CD4-positive, alpha-beta T cell treated with Interleukin-21 for 1 hour (primary cell): ENCODE data around the gene ZSCAN12.

Experiments used
- DNase-seq: peaks from one replicate; pipeline ENCODE4 v3.0.0-alpha.2; 2020

Gene ZSCAN12

DNA sequence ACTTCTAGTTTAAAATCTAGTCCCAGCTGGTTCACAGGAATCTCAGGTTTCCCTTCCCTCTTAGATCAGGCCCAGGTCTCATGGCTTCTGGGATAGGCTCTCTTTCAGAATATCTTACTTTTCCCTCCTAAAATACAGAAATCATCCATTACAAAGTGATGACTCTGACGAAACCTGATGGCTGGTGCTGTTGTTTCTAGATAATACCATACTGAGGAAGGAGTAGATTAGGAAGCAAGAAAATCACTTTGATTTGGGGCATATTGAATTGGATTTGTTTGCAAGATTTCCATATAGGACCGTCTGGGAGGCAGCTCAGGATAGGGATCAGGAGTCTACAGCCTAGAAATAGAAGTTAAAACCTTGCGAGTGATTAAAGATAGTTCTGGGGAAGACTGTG is 46.2 kb downstream of the ZSCAN12 start:
- DNase-seq, result no peak

- no peak for DNase-seq
These were observed 48.0 kb downstream of the ZSCAN12 start for GRCh38 chr6:28351493-28351925.

DNA sequence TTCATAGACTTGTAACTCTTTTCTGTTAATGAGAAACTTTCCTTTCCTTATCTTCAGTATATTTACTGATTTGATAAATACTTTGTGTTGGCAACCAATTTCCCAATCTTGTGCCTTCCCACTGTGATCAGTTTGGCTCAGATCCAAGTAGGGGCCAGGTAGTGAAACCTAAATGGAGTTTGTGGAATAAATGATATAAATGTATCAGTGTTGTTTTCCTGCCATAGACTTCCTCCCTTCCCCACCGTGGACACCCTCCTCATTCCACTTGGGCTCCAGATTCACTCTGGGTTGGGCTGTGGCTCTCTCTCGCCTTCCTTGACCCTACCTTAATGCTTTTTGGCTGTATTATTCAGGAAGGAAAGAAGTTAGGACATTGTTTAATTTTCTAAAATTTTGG is 48.5 kb downstream of the ZSCAN12 start:
- DNase-seq, result no peak

- DNase-seq, result peak; percentile 83
These were observed 49.4 kb downstream of the ZSCAN12 start, which contains the start of gene ZKSCAN3 for GRCh38 chr6:28349892-28350737. Gene ZKSCAN3 (plus strand): TSS chr6:28349947. CDS start chr6:28359587, 9,640 bp downstream.

GRCh38 chr6:28349344-28349891 is 50.1 kb downstream of the ZSCAN12 start:
- DNase-seq, result no peak

DNA sequence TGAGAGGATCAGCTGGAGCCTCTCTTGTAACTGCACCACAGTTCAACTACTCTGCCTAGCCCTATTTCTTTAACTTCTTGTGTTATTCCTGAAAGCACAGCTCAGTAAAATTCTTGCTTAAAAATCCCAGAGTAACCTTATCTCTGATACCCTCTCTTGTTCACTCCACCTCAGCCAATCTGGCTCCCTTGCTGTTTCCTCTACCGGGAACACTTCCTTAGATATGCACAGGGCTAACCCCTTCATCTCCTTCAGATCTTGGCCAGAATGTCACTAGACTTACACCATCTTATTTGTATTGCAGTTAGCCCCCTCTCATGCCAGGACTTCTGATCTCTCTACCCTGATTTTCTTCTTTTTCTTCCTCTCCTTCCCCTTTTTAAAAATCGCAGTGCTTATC is 52.4 kb downstream of the ZSCAN12 start:
- no peak for DNase-seq

DNA sequence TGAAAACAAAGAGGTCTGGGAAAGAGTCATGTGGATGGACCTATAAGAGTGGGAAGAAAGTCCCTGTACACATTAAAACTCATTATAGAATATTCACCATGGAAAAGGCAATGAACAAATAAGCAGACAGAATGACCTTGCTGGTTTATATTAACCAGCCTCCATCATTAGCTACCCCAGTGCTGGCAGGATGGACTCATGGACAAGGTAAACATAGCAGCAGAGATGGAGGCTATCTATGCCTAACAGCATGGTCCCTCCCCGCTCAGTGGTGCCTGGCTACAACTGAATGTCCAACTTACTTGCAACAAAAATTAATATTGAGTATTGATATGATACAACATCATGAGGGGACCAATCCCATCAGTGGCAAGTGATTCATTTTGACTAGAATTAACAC is 54.3 kb downstream of the ZSCAN12 start:
- no peak for DNase-seq

DNA sequence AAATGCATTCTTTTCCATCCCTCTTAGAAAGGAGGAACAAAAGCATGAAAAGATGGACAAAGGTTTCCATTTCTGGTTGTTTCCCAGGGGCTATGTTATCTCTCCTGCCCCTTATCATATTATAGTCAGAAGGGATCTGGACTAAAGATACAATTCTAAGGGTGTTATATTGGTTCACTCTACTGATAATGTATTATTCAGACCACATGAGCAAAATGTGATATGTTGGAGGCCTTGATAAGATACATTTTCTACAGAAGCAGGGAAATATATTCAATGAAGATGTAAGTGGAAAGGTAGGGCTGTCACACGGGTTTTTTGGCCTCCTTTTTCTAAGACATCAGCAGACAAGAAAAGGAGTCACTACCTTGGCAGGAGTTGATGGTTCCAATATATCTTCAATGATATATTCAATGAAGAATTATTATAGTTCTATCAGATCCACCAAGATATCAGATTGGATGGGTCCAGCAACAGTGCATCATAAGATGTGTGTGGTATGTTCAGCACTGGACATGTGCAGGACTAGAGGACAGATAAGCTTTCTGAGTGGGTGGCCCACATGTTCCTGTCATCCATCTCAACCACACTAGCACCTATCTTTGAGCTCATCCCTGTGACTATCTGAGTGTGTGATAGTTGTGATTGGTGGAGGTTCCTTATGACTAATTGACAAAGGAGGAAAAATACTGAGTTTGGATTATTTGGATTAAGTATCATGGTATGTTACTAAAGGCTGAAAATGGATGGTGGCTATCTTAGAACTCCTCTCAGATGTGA is 55.5 kb downstream of the ZSCAN12 start:
- DNase-seq, result no peak

GRCh38 chr6:28340310-28341095 is 59.0 kb downstream of the ZSCAN12 start:
- no peak for DNase-seq

DNA sequence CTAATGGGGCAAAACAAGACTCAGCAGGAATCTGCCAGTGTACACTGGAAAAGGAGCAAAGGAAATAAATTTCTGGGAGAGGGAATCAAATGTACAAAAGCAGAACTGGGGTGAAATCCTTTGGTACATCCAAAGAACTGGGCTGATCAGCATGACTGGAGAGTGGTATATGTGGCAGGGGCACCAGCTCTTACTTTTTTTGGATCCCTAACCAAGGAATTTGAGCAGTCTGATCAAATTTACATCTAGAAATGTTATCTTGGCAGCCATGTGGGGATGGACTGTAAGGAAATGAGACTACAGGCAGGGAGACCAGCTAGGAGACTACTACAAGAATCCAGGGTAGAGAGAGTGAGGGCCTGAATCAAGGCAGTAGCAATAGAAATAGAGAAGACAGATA is 62.4 kb downstream of the ZSCAN12 start:
- DNase-seq, result no peak

DNA sequence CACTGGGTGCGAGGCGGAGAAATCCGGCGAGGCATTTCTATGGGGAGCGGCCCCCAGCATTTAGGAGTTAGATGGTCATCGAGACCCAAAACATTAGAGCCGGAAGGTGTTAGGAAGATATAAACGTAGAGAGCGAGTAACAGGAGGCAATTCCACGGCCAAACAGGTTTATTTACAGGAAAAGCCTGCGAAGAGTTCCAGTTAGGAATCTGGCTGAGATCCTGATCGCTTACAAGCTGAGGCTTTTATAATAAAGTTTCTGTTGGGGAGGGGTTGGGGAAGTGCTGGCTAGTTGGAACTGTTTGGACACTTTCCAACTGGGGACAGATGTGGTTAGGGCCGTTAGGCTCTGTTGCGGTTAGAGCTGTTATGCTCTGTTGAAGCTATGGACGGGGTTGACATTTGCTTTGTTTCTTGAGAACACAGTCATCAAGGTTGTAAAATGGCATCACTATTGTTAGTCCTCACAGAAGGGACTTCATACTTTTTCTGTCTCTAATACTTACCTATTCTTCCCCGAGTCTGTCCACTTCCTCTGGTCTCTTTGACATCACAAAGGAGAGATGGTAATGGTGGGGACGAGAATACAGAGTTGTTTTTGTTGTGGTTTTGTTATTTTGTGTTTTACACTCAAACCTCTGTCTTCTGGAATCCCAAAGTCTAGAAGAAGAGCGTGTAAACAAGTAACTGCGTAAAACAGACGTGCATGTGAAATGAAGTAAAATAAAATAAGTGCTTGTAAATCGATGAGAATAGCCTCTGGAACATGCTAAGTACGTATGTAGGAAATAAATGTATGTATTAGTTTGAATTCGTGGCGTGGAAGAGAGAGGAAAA is 63.0 kb downstream of the ZSCAN12 start:
- peak; percentile 52 for DNase-seq

- peak; percentile 94 for DNase-seq
These were observed 63.8 kb downstream of the ZSCAN12 start, which contains the start of gene ZSCAN31 for GRCh38 chr6:28335564-28336283. Gene ZSCAN31 (minus strand): TSS chr6:28336148. CDS start chr6:28329683, 6,465 bp downstream.

DNA sequence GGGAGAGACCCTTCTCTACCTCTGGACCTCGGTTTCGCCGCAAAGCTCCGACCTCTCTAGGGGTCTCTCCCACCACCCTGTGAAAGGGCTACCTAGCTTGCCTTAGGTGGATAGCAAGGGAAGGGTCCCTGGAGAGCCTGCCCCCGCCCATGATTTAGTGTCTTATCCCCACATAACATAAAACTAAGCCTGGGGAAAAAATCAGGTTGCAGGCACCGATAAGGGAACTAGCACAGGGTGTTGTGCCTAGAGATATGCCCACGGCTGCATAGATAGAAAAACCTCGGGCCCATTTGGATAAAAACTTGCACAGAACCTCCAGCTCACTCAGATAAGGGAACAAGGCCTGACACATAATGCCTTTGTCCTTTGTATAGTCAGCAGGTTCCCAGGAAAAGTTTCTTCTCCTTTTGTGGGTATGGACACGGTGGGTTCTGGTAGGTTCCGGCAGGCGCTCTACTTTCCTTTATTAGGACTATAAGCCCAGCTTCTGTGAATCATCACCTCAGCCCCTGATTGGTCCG is 64.4 kb downstream of the ZSCAN12 start:
- DNase-seq, result no peak

DNA sequence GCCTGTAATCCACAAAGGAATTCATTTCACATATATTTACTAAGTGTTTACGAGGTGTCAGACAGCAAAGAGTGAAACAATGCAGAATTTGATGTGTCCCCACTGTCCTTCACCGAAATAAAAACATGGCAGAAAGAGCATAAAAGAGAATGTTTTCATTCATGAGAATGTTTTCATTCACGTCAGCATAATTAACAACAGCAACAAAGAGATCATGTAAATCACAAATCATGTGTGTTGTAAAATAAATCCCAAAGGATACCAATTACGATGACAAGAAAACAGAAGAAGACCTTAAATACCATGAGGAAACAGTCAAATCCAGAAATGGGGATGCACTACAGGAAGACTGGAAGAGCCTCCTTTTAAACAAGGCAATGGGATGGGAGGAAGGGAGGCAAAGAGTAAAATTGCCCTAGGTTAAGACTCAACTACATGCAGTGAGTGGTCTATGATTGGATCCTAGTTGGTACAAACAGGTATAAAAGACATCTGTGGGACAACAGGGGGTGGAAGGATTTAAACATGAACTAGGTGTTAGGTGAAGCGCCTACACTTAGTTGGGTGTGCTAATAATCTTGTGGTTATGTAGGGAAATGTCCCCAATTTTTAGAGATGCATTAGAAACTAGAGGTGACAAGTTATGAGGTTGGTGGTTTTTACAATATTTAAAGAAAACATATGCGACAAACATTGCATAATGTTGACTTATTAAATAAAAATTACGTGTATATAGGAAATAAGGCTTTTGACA is 65.1 kb downstream of the ZSCAN12 start:
- peak; percentile 17 for DNase-seq

DNA sequence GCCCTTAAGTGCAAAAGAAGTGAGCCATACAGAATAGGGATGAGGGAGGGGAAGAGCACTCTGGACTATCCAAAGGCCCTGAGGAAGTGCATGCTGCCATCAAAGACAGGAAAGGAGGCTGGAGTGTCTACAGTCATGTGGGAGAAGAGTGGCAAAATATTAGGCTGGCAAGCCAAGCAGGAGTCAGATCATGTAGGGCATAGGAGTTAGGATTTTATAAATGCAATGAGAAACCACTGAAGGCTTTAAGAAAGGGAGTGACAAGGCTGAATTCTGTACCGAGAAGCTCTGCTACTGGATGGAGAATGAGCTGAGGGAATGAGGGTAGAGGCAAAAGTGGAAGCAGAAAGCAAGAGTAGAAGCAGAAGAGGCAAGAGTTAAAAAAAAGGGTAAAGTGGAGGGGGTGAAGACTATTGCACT is 65.9 kb downstream of the ZSCAN12 start:
- DNase-seq, result no peak

GRCh38 chr6:28333047-28333446 is 66.5 kb downstream of the ZSCAN12 start:
- DNase-seq, result no peak

DNA sequence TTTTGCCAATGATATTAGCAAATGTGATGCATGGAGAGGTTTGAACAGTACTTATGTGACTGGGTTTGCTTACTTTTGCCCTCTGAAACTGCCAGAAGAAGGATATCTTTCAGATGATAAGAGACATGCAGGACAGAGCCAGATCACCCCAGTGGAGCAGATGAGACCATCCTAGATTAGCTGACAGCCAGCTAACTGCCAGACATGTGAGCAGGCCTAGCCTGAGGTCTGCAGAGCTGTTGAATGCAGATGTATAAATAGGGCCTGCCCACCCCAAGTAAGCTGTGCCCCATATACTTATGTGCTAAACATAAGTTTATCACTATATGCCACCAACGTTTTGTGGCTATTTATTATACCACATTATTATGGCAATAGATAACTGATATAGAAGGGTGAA is 69.5 kb downstream of the ZSCAN12 start:
- no peak for DNase-seq
